HepG2 (cell line): Measurements from ENCODE around the gene TACC2. TPM values are rescaled to one million over a fixed set of nuclear protein-coding genes. Genes with fewer than 3 reads are reported as not detected.
A peak's percentile ranks its signal among the peaks of the same experiment; 100 is the strongest.

Experiments used
- ATAC-seq: fragments of 200-7000 bp; cut with Tn5 transposase; 3 replicates; pipeline ENCODE4 v1.9.1; 2020; ENCODE audit warnings: mild to moderate bottlenecking, moderate library complexity
- BruUV-seq: library from RNA; stranded (reverse); fragments of 400-500 nt; replicated peaks from 2 replicates; lab custom pipeline; 2021; lab: Mats Ljungman, UMichigan
- CTCF ChIA-PET: fragments of 300-600 bp; formaldehyde crosslinking; extraction: SDS; loops from one replicate; lab custom pipeline; 2021; ENCODE audit warnings: low total read pairs, inconsistent platforms, low intra/inter-chr PET ratio; lab: Yijun Ruan, JAX
- POLR2A ChIA-PET: fragments of 350-600 bp; sonication (Branson Sonifier 250); formaldehyde crosslinking; loops from one replicate; lab custom pipeline; 2020; ENCODE audit warnings: antibody characterized with exemption, inconsistent platforms; lab: Yijun Ruan, JAX
- DNase-seq: peaks from one replicate; pipeline ENCODE4 v3.0.0-alpha.2; 2015; ENCODE audit warnings: low spot score
- FAIRE-seq: peaks from 3 replicates; lab custom pipeline; 2011; peaks lifted over from hg19 to GRCh38; lab: Jason Lieb, UNC
- H2AFZ ChIP-seq: one replicate; pipeline ENCODE4 v1.6.1; 2011; ENCODE audit warnings: low read length, inconsistent platforms
- H3K27ac ChIP-seq: fragments of 300-600 bp; 3 replicates; pipeline ENCODE4 v1.8.0; 2011; ENCODE audit warnings: mixed run types, mild to moderate bottlenecking, mixed read lengths, low read length, inconsistent platforms; ENCODE audit not compliant: insufficient read depth; ENCODE audit errors: extremely low read length
- H3K27me3 ChIP-seq, 2 experiments: fragments of 200-600 bp in 1 of 2; 2 replicates in 1 of 2; 3 replicates in 1 of 2; pipeline versions ENCODE4 v1.6.0 to v1.8.0; 2011; ENCODE audit warnings: low read length in 2 of 2, mild to moderate bottlenecking in 2 of 2, moderate library complexity in 2 of 2, inconsistent platforms in 1 of 2; ENCODE audit not compliant: insufficient read depth in 2 of 2, control insufficient read depth in 1 of 2
- H3K36me3 ChIP-seq, 2 experiments: fragments of 200-600 bp in 1 of 2; replicated peaks in 1 of 2; 2 replicates in 1 of 2; 3 replicates in 1 of 2; pipeline versions ENCODE4 v1.5.1 to v1.8.0; 2011; ENCODE audit warnings: low read length in 2 of 2, inconsistent platforms in 1 of 2; ENCODE audit not compliant: insufficient read depth in 2 of 2, control insufficient read depth in 1 of 2
- H3K4me1 ChIP-seq: 2 replicates; pipeline ENCODE4 v1.5.1; 2012; ENCODE audit warnings: low read length, inconsistent platforms; ENCODE audit not compliant: insufficient read depth
- H3K4me2 ChIP-seq: 2 replicates; pipeline ENCODE4 v1.6.0; 2011; ENCODE audit warnings: low read depth, low read length, inconsistent platforms
- H3K4me3 ChIP-seq, 3 experiments: fragments of 200-600 bp in 1 of 3; sonication (generic), shearing (Covaris generic) in 1 of 3; replicated peaks in 1 of 3; 2 replicates each; pipeline ENCODE4 v1.5.1; 2011 to 2016; ENCODE audit warnings: low read length in 3 of 3, inconsistent platforms in 2 of 3, low read depth in 2 of 3, mild to moderate bottlenecking in 2 of 3, control low read depth in 1 of 3, mixed read lengths in 1 of 3; ENCODE audit not compliant: insufficient read depth in 1 of 3
- H3K79me2 ChIP-seq: one replicate; pipeline ENCODE4 v1.6.1; 2011; ENCODE audit warnings: low read length, inconsistent platforms; ENCODE audit not compliant: insufficient read depth
- H3K9ac ChIP-seq: 2 replicates; pipeline ENCODE4 v1.6.0; 2011; ENCODE audit warnings: mild to moderate bottlenecking, low read depth, low read length, inconsistent platforms; ENCODE audit not compliant: insufficient read depth
- H3K9me3 ChIP-seq: 2 replicates; pipeline ENCODE4 v1.5.1; 2012; ENCODE audit warnings: mild to moderate bottlenecking, low read length
- H4K20me1 ChIP-seq: 2 replicates; pipeline ENCODE4 v1.6.0; 2011; ENCODE audit warnings: inconsistent platforms, mild to moderate bottlenecking, low read length, moderate library complexity; ENCODE audit not compliant: insufficient read depth
- AKNA ChIP-seq: sonication (generic); formaldehyde crosslinking; IDR thresholded peaks from 2 replicates; pipeline ENCODE4 v1.4.0; 2020; ENCODE audit warnings: missing genetic modification reagents, borderline replicate concordance
- ARID3A ChIP-seq: IDR thresholded peaks from 2 replicates; pipeline ENCODE4 v1.6.1; 2012; ENCODE audit warnings: low read depth, low read length, improper control_type of control experiment
- FOXO1 ChIP-seq: sonication (generic); formaldehyde crosslinking; IDR thresholded peaks from 2 replicates; pipeline ENCODE4 v1.4.0; 2020; ENCODE audit warnings: missing genetic modification reagents
- HBP1 ChIP-seq: IDR thresholded peaks from 2 replicates; pipeline ENCODE4 v1.6.1; 2016; ENCODE audit warnings: low read depth, control low read depth
- ZBTB37 ChIP-seq: sonication (generic); formaldehyde crosslinking; IDR thresholded peaks from 2 replicates; pipeline ENCODE4 v1.4.0; 2020; ENCODE audit warnings: mild to moderate bottlenecking, missing genetic modification reagents
- ZNF10 ChIP-seq: sonication (generic); formaldehyde crosslinking; IDR thresholded peaks from 2 replicates; pipeline ENCODE4 v1.4.0; 2020; ENCODE audit warnings: mild to moderate bottlenecking, low read depth, missing genetic modification reagents, borderline replicate concordance
- ZNF264 ChIP-seq: sonication (generic); formaldehyde crosslinking; IDR thresholded peaks from 2 replicates; pipeline ENCODE4 v1.4.0; 2020; ENCODE audit warnings: missing genetic modification reagents
- ZNF343 ChIP-seq: sonication (generic); formaldehyde crosslinking; IDR thresholded peaks from 2 replicates; pipeline ENCODE4 v1.4.0; 2020; ENCODE audit warnings: mild to moderate bottlenecking, missing genetic modification reagents
- ZNF800 ChIP-seq: sonication (generic); formaldehyde crosslinking; IDR thresholded peaks from 2 replicates; pipeline ENCODE4 v1.4.0; 2020; ENCODE audit warnings: missing genetic modification reagents
- WGBS: methylation state at CpG from one replicate; pipeline ENCODE4 v1.1.6; 2017; ENCODE audit warnings: low lambda C conversion rate; 5-methylcytosine and 5-hydroxymethylcytosine counted together
- in situ Hi-C: cut with HindIII; loops from 2 replicates; pipeline ENCODE4 v1.10.0; 2017; ENCODE audit warnings: low pct_unique_long_range_greater_than_20kb; ENCODE audit not compliant: extremely low pct_ligation_motif_present
- intact Hi-C: fragments of 100-400 bp; cut with micrococcal nuclease; formaldehyde crosslinking; loops from one replicate; pipeline ENCODE4 v1.10.0; 2022; ENCODE audit not compliant: unreplicated experiment
- polyA plus RNA-seq, 8 experiments: library from polyadenylated mRNA; depleted of rRNA in 3 of 8; stranded (reverse) in 7 of 8; unstranded in 1 of 8; fragments of >200 nt; fragmentation: Illumina TruSeq in 4 of 8; extraction: Trizol in 4 of 8; gene quantifications; 2 replicates each; pipeline versions ENCODE4 v1.2.1 to v1.2.3, GENCODE V29; 2011 to 2016; ENCODE audit warnings: low read depth in 4 of 8, missing spikeins in 1 of 8, mixed read lengths in 1 of 8; ENCODE audit not compliant: insufficient read depth in 1 of 8
- total RNA-seq, 5 experiments: library from RNA; depleted of rRNA; stranded (reverse); fragments of >200 nt; fragmentation: Illumina TruSeq; extraction: Trizol; gene quantifications; 2 replicates each; pipeline ENCODE4 v1.2.3, GENCODE V29; 2016; ENCODE audit warnings: low read depth in 1 of 5

The TACC2 gene
- total and polyA plus RNA-seq, 2 of the 13 experiments (the other 11 are each of a cell fraction or from before 2014, with no cell fraction given) = 11.8 to 16.0 TPM

- CTCF ChIA-PET = no interaction called here
- H3K9me3 ChIP-seq = no peaks in the 10 kb centered on the region
- no peak overlapping the region for H2AFZ ChIP-seq
- H3K9ac ChIP-seq = no peak overlapping the region
- no peaks in the 10 kb centered on the region for H4K20me1 ChIP-seq
- H3K4me2 ChIP-seq = no peak overlapping the region
- POLR2A ChIA-PET = interaction anchor here (1.0 to 1.2 kb wide), 2 partner anchors 14 to 38 kb away, joined by 4 to 5 read pairs; no protein-coding TSS in a partner anchor
- WGBS = 64% methylated on average over 6 of the region's 6 CpGs
- no peak for FAIRE-seq
- H3K4me3 ChIP-seq = no peak overlapping the region
- H3K36me3 ChIP-seq = peaks cover 0 to 2% of the 10 kb centered on the region in 2 experiments; a peak in 2 of 5 replicates
- H3K27ac ChIP-seq = no peak overlapping the region
- DNase-seq = peak; percentile 30
- H3K4me1 ChIP-seq = peaks cover 14% of the 10 kb centered on the region
- in situ Hi-C loops = no loop called here
- intact Hi-C loops = loop anchor here (2.0 kb wide), 1 partner anchor 66 kb away; no protein-coding TSS in a partner anchor
- no peaks in the 10 kb centered on the region; a peak in 1 of 5 replicates for H3K27me3 ChIP-seq
- no TSS peak for BruUV-seq
- H3K79me2 ChIP-seq = peaks cover 56% of the 10 kb centered on the region
- peak; percentile 56 for ATAC-seq
- TF ChIP-seq HBP1 (CRISPR knock-in tag) (no peak), ZBTB37 (CRISPR knock-in tag) (no peak), ZNF264 (CRISPR knock-in tag) (peak; percentile 48; the same call in 1 of the 2 replicates), ZNF10 (CRISPR knock-in tag) (no peak), ZNF800 (CRISPR knock-in tag) (no peak), FOXO1 (CRISPR knock-in tag) (no peak), AKNA (CRISPR knock-in tag) (no peak), ARID3A (no peak), ZNF343 (CRISPR knock-in tag) (no peak)
Measured at GRCh38 chr10:122126763-122127659, 138.0 kb downstream of the TACC2 start.
